GM12875 (cell line): Measurements from ENCODE around the gene HDAC4.

Experiments
- H3K4me3 ChIP-seq: one replicate; pipeline ENCODE4 v1.5.1; 2011; ENCODE audit warnings: low read depth, low read length, control low read depth
- TF ChIP-seq, protein P1 (sequence below): IDR thresholded peaks from 2 replicates; pipeline ENCODE4 v1.5.1; 2011; ENCODE audit warnings: low read depth, mild to moderate bottlenecking, control low read depth, inconsistent platforms, low read length, moderate library complexity, borderline replicate concordance; ENCODE audit not compliant: insufficient read depth

Gene HDAC4

DNA sequence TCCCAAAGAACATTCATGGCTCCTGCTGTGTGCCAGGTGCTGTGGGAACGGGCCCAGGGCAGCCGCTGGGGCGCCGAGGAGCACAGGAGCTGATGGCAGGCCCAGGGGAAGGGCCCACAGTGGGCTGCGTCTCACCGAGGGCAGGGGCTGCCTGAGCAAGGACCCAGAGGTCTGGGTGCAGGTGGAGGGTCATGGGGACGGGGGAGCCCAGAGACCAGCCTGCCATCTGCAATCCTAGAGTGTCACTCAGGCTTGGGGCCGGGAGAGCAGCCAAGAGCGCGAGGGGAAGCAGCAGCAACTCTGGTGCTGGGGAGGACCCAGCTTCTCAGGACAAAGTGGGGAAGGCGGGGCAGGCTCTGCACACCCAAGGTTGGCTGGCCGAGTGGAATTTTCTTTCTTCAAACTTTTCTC is 207.4 kb downstream of the HDAC4 start:
- H3K4me3 ChIP-seq: no peak overlapping the region
- TF ChIP-seq, protein P1, sequence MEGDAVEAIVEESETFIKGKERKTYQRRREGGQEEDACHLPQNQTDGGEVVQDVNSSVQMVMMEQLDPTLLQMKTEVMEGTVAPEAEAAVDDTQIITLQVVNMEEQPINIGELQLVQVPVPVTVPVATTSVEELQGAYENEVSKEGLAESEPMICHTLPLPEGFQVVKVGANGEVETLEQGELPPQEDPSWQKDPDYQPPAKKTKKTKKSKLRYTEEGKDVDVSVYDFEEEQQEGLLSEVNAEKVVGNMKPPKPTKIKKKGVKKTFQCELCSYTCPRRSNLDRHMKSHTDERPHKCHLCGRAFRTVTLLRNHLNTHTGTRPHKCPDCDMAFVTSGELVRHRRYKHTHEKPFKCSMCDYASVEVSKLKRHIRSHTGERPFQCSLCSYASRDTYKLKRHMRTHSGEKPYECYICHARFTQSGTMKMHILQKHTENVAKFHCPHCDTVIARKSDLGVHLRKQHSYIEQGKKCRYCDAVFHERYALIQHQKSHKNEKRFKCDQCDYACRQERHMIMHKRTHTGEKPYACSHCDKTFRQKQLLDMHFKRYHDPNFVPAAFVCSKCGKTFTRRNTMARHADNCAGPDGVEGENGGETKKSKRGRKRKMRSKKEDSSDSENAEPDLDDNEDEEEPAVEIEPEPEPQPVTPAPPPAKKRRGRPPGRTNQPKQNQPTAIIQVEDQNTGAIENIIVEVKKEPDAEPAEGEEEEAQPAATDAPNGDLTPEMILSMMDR: no peak

DNA sequence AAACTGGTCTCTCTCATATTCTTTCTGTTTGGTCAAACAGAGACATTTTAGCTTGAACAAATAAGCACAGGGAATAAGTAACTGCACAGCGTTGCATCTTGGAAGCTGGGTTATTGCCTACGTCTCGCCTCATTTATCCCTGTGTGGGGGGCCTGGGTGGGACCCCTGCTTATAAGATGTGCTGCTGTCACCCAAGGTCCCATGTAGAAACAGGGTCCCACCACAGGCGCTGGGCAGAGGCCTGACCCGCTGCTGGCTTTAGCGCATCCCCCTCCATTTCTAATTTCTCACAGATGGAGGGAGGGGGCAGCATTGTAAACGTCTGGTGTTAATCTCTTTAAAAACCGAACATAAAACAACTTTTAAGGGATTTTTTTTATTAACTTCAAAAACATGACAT is 207.8 kb downstream of the HDAC4 start:
- TF ChIP-seq, protein P1: no peak
- no peak overlapping the region for H3K4me3 ChIP-seq

DNA sequence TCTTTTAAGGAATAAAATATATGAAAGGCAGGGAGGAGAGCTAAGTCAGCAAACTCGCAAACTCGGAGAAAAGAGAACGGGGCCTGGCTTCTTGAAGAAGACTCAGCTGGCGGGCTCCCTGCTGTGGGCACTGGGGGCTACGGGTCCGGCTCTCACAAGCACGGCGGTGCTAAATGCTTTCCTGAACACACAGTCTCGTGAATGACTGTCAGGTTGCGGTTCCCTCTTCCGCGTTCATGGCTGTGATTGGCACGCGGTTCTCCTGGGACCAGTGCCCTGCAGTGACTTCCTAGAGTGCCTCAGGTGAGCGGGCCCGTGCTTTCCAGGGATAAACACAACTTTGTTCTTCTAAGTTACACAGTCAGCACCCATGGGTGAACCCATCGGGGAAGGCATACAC is 208.4 kb downstream of the HDAC4 start:
- TF ChIP-seq, protein P1: no peak
- no peak overlapping the region for H3K4me3 ChIP-seq

DNA sequence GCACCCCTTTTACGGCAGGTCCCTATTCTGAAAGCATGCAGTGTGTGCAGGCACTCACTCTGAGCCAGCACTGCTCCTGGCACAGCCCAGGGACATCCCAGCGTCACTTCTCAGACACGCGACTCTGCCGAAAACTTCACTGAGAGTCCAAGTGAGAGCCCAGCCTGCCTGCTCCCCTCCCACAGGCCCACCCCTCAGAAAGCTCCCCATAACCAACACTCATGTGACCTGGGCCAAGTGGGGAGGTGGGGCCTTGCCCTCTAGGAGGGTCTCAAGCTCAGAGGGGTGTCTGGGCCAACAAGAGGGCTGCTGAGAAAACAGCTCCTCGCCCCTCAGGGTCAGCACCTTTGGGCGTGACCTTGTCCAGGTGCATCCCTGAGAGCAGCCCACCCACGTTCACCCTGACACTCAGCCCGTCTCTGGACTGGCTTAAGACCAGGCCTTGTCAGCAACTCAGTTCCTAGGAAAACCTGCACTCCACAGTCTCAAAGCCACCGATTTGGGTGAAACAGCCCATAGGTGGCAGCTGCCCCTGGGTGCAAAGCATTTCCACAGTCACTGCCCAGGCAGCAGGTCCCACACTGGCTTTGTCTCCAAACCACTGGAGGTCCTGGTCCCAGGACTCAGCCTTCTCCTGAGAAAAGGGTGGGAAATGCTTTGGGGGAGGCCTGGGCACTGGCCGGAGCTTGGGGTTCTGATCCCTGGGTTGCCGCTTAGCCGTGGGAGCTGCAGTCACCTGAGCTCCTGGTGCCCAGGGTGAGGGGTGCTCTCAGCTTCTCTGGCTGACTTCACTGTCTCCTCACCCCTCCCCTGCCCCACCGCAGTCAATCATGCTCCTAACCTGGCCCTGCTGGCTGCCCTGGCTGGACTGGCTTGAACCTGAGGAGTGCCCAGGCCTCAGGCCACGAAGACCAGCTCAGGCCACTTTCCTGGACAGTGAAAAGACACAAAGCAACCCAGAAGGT is 209.6 kb downstream of the HDAC4 start:
- TF ChIP-seq, protein P1: no peak
- H3K4me3 ChIP-seq: no peak overlapping the region

DNA sequence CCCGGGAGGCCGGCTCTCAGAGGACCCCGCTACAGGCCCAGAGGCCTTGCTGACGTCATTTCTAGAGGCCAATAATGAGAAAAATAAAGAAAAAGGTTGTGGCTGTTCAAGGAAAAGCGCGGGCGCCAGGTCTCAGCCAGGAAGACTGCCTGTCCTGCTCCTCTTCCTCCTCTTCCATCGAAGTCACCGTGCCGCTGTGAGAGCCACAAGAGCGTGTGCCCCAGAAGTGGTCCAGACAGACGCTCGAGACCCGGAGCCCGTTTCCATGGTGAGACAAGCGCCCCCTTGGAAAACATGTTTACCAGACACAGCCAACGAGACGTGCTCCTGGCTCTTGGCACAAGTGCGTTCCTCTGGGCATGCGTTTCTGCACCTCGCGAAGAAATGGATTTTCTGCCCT is 210.5 kb downstream of the HDAC4 start:
- TF ChIP-seq, protein P1: no peak
- no peak overlapping the region for H3K4me3 ChIP-seq

DNA sequence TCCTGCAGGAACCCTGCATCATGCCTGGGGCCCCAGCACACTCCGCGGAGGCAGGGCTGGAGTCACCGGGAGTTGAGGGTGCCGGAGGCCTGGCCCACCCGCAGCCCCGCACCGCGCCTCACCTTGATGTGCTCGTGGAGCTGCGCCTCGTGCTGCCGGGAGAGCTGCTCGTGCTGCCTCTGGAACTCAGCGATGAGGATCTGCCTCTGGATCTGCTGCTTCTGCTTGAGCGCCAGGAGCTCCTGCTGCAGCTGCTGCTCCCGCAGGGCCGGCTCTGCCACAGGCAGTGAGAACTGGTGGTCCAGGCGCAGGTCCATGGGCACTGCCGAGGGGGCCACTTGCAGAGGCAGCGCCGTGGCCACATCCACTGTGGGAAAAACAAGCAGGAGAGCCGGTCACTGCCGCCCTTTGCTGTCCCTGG is 211.1 kb downstream of the HDAC4 start:
- no peak overlapping the region for H3K4me3 ChIP-seq
- TF ChIP-seq, protein P1: no peak

DNA sequence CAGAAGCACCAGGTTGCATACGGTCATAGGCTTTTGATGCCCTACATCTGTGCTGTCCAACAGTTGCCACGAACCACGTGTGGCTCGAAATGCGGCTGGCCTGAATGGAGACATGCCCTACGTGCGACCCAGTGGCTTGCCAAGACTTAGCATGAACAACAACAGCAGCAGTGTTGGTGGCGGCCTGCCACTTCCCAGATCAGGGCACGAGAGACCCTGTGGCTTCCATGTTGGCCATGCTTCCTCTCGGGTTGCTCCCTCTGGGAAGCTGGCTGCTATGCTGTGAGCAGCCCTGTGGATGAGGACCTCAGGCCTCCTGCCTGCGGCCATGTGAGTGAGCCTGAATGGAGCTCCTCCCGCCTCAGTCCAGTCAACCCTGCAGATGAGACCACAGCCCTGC is 212.3 kb downstream of the HDAC4 start:
- H3K4me3 ChIP-seq: no peak overlapping the region

More for the DNA sequence above, 212.3 kb downstream of the HDAC4 start:
- TF ChIP-seq, protein P1: no peak
